ENCODE measurements around the gene STRA6.

DNA sequence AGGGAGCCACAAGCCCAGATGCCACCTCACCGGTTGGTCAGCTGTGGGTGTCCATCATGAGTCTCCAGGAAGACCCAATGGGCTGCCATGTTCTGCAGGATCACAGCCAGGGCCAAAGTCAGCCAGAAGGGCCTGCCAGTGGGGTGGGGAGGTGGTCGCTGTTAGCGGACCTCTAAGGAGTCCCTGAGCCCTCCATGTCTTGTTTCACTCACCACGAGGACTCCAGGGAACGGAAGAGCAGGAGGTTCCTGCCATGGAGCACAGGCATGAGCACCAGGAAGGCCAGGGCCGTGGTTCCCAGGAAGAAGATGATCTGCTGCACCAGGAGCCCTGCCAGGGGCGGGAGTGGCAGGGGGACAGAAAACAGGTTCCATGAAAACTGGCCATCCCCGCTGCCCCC is 20.5 kb downstream of the STRA6 start:
- no peak for TF ChIP-seq CTCF (conservative IDR thresholded peaks at IDR 0.05; ENCODE audit: low read length)
- no peak for TF ChIP-seq EZH2phosphoT487 (IDR thresholded peaks at IDR 0.05; ENCODE audit: borderline replicate concordance, low read depth, low read length)

Data from OCI-LY7 (cell line).